Activated T-helper 17 cell treated with anti-CD3 and anti-CD28 coated beads, Interleukin-2, amount 50 U/mL, for 72 hours (primary cell): ENCODE results near the gene FLG. TPM values are rescaled to one million over a fixed set of nuclear protein-coding genes. Genes with fewer than 3 reads are reported as not detected.
"Not testable (repeated sequence)": the region's sequence is repeated elsewhere in the genome, so short reads cannot be mapped to it uniquely, and the experiment has no call there.

Source experiments
- ATAC-seq: fragments of 150-1000 bp; cut with Tn5 transposase; replicated peaks from 2 replicates; pipeline ENCODE4 v1.10.0; 2021; ENCODE audit warnings: mild to moderate bottlenecking, moderate library complexity
- H3K27ac Mint-ChIP-seq: one replicate; pipeline ENCODE4 v1.8.0; 2022; ENCODE audit warnings: mixed read lengths
- H3K27me3 Mint-ChIP-seq: one replicate; pipeline ENCODE4 v1.8.0; 2022; ENCODE audit warnings: mixed read lengths
- H3K36me3 Mint-ChIP-seq: one replicate; pipeline ENCODE4 v1.8.0; 2022; ENCODE audit warnings: low read depth, mild to moderate bottlenecking, mixed read lengths
- H3K4me1 Mint-ChIP-seq: one replicate; pipeline ENCODE4 v1.8.0; 2022; ENCODE audit warnings: mixed read lengths
- H3K4me3 Mint-ChIP-seq: one replicate; pipeline ENCODE4 v1.8.0; 2022; ENCODE audit warnings: mild to moderate bottlenecking, mixed read lengths
- H3K9me3 Mint-ChIP-seq: one replicate; pipeline ENCODE4 v1.8.0; 2022; ENCODE audit warnings: mixed read lengths
- total RNA-seq, 2 donors: library from RNA; stranded (reverse); gene quantifications; one replicate each; pipeline ENCODE4 v1.2.3, GENCODE V29; 2022

Gene FLG
- total RNA-seq, 2 donors from 2014 or later: not detected

DNA sequence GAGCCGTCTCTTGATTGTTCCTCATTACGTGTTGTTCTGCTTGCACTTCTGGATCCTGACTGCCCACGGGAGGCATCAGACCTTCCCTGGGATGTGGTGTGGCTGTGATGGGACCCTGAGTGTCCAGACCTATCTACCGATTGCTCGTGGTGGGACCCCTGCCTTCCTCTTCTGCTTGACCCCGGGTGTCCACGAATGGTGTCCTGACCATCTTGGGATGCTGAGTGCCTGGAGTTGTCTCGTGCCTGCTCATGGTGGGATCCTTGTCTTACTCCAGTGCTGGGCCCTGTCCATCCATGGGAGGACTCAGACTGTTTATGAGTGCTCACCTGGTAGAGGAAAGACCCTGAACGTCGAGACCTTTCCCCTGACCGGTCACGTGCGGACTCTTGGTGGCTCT, 12.9 kb downstream of the FLG start:
- not testable (repeated sequence) for ATAC-seq, H3K9me3 Mint-ChIP-seq, H3K4me1 Mint-ChIP-seq, H3K36me3 Mint-ChIP-seq, H3K27ac Mint-ChIP-seq, H3K4me3 Mint-ChIP-seq
- peaks cover 11% of the 10 kb centered on the region for H3K27me3 Mint-ChIP-seq

DNA sequence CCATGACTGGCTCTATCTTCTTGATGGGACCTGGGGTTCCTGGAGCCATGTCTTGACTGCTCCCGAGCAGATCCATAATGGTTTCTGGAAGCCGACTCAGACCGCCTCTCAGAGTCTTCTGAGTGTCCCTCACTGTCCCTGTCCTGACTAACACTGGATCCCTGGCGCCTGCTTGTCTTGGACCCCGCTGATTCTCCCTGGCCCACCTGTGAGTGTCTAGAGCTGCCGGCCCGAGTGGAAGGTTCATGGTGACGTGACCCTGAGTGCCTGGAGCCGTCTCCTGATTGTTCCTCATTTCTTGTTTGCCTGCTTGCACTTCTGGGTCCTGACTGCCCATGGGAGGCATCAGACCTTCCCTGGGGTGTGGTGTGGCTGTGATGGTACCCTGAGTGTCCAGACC, 15.1 kb downstream of the FLG start:
- ATAC-seq: no peak
- Mint-ChIP-seq H3K9me3 (no peaks in the 10 kb centered on the region), H3K4me1 (no peaks in the 10 kb centered on the region), H3K36me3 (no peaks in the 10 kb centered on the region), H3K27me3 (peaks cover 11% of the 10 kb centered on the region), H3K4me3 (no peak overlapping the region), H3K27ac (no peak overlapping the region)

DNA sequence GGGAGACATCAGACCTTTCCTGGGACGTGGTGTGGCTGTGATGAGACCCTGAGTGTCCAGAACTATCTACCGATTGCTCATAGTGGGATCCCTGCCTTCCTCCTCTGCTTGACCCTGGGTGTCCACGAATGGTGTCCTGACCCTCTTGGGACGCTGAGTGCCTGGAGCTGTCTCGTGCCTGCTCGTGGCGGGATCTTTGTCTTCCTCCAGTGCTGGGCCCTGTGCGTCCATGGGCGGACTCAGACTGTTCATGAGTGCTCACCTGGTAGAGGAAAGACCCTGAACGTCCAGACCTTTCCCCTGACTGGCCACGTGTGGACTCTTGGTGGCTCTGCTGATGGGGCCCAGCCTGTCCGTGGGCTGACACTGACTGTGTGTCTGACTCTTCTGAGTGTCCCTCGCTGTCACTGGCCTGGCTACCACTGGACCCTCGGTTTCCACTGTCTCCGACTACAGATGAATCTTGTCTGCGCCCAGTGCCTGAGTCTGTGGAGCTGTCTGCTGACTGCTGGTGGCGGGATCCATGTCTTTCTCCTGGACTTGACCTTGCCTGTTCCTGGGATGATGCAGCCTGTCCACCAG, 15.6 kb downstream of the FLG start:
- H3K36me3 Mint-ChIP-seq, H3K27me3 Mint-ChIP-seq, ATAC-seq, H3K4me3 Mint-ChIP-seq, H3K27ac Mint-ChIP-seq, H3K4me1 Mint-ChIP-seq, H3K9me3 Mint-ChIP-seq: not testable (repeated sequence)

DNA sequence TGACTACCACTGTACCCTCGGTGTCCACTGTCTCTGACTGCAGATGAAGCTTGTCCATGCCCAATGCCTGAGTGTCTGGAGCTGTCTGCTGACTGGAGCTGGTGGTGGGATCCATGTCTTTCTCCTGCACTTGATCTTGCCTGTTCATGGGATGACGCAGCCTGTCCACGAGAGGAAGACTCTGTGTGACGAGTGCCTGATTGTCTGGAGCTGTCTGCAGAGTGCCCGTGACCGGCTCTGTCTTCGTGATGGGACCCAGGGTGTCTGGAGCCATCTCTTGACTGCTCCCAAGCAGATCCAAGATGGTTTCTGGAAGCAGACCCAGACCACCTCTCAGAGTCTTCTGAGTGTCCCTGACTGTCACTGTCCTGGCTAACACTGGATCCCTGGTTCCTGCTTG, 16.3 kb downstream of the FLG start:
- H3K27me3 Mint-ChIP-seq: not testable (repeated sequence)

DNA sequence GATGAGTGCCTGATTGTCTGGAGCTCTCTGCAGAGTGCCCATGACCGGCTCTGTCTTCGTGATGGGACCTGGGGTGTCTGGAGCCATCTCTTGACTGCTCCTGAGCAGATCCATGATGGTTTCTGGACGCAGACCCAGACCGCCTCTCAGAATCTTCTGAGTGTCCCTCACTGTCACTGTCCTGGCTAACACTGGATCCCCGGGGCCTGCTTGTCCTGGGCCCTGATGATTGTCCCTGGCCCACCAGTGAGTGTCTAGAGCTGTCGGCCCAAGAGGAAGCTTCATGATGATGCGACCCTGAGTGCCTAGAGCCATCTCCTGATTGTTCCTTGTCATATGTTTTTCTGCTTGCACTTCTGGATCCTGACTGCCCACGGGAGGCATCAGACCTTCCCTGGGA, 17.1 kb downstream of the FLG start:
- not testable (repeated sequence) for H3K36me3 Mint-ChIP-seq, H3K27me3 Mint-ChIP-seq, ATAC-seq, H3K4me3 Mint-ChIP-seq, H3K9me3 Mint-ChIP-seq, H3K27ac Mint-ChIP-seq, H3K4me1 Mint-ChIP-seq

More for the DNA sequence above, 16.3 kb downstream of the FLG start:
- not testable (repeated sequence) for H3K4me3 Mint-ChIP-seq, H3K4me1 Mint-ChIP-seq, H3K27ac Mint-ChIP-seq, H3K9me3 Mint-ChIP-seq, ATAC-seq, H3K36me3 Mint-ChIP-seq

DNA sequence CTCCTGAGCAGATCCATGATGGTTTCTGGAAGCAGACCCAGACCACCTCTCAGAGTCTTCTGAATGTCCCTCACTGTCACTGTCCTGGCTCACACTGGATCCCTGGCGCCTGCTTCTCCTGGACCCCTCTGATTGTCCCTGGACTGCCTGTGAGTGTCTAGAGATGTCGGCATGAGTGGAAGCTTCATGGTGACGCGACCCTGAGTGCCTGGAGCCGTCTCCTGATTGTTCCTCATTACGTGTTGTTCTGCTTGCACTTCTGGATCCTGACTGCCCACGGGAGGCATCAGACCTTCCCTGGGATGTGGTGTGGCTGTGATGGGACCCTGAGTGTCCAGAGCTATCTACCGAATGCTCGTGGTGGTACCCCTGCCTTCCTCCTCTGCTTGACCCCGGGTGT, 18.9 kb downstream of the FLG start:
- not testable (repeated sequence) for H3K27me3 Mint-ChIP-seq, H3K27ac Mint-ChIP-seq, H3K4me3 Mint-ChIP-seq, H3K36me3 Mint-ChIP-seq, H3K4me1 Mint-ChIP-seq, ATAC-seq, H3K9me3 Mint-ChIP-seq

DNA sequence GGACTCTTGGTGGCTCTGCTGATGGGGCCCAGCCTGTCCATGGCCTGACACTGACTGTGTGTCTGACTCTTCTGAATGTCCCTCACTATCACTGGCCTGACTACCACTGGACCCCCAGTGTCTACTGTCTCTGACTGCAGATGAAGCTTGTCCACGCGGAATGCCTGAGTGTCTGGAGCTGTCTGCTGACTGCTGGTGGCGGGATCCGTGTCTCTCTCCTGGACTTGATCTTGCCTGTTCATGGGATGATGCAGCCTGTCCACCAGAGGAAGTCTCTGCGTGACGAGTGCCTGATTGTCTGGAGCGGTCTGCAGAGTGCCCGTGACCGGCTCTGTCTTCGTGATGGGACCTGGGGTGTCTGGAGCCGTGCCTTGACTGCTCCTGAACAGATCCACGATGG, 20.3 kb downstream of the FLG start:
- H3K27ac Mint-ChIP-seq, H3K4me3 Mint-ChIP-seq, H3K36me3 Mint-ChIP-seq, H3K9me3 Mint-ChIP-seq, ATAC-seq, H3K4me1 Mint-ChIP-seq, H3K27me3 Mint-ChIP-seq: not testable (repeated sequence)

DNA sequence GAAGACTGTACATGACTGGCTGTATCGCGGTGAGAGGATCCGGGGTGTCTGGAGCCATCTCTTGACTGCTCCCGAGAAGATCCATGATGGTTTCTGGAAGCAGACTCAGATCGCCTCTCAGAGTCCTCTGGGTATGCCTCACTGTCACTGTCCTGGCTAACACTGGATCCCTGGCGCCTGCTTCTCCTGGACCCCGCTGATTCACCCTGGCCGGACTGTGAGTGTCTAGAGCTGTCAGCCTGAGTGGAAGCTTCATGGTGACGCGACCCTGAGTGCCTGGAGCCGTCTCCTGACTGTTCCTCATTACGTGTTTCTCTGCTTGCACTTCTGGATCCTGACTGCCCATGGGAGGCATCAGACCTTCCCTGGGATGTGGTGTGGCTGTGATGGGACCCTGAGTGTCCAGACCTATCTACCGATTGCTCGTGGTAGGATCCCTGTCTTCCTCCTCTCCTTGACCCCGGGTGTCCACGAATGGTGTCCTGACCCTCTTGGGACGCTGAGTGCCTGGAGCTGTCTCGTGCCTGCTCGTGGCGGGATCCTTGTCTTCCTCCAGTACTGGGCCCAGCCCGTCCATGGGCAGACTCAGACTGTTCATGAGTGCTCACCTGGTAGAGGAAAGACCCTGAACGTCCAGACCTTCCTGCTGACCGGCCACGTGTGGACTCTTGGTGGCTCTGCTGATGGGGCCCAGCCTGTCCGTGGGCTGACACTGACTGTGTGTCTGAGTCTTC, 21.7 kb downstream of the FLG start:
- ATAC-seq, H3K9me3 Mint-ChIP-seq, H3K4me3 Mint-ChIP-seq: not testable (repeated sequence)

DNA sequence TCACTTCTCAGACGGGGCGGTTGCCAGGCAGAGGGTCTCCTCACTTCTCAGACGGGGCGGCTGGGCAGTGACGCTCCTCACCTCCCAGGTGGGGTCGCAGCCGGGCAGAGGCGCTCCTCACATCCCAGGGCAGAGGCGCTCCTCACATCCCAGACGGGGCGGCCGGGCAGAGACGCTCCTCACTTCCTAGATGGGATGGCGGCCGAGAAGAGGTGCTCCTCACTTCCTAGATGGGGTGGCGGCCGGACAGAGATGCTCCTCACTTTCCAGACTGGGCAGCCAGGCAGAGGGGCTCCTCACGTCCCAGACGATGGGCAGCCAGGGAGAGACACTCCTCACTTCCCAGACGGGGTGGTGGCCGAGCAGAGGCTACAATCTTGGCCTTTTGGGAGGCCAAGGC, 68.6 kb downstream of the FLG start:
- H3K36me3 Mint-ChIP-seq, H3K4me1 Mint-ChIP-seq, H3K27ac Mint-ChIP-seq, H3K9me3 Mint-ChIP-seq, H3K4me3 Mint-ChIP-seq, ATAC-seq: not testable (repeated sequence)
- peaks cover 21% of the 10 kb centered on the region for H3K27me3 Mint-ChIP-seq

More for the DNA sequence above, 21.7 kb downstream of the FLG start:
- not testable (repeated sequence) for H3K27me3 Mint-ChIP-seq, H3K4me1 Mint-ChIP-seq, H3K27ac Mint-ChIP-seq, H3K36me3 Mint-ChIP-seq

Other genes starting within 250 kb of the FLG start
- gene TCHHL1, start 236.2 kb downstream of the FLG start, total RNA-seq: not detected
- gene TCHH, start 209.8 kb downstream of the FLG start, total RNA-seq: under 1 TPM; 0.03 to 0.11 TPM
- not detected for gene RPTN, start 166.0 kb downstream of the FLG start, total RNA-seq
- gene HRNR, start 101.0 kb downstream of the FLG start, total RNA-seq: not detected
- gene FLG2, start 34.8 kb upstream of the FLG start, total RNA-seq: not detected
- not detected for gene CRNN, start 89.0 kb upstream of the FLG start, total RNA-seq
- gene LCE5A, start 185.6 kb upstream of the FLG start, total RNA-seq: not detected
- gene CRCT1, start 189.2 kb upstream of the FLG start, total RNA-seq: not detected
- not detected for gene LCE3E, start 241.5 kb upstream of the FLG start, total RNA-seq